Brain microvascular endothelial cell (primary cell): ENCODE measurements around the gene MVK.

Source experiments
- DNase-seq: peaks from one replicate; pipeline ENCODE4 v3.0.0-alpha.2; 2020
- H3K27ac ChIP-seq: fragments of 250-450 bp; sonication (Bioruptor Pico); 2 replicates; pipeline ENCODE4 v1.5.1; 2020; ENCODE audit warnings: mild to moderate bottlenecking, moderate library complexity
- H3K27me3 ChIP-seq: fragments of 250-450 bp; sonication (Bioruptor Pico); replicated peaks from 2 replicates; pipeline ENCODE4 v1.5.1; 2020; ENCODE audit warnings: mild to moderate bottlenecking
- H3K36me3 ChIP-seq: fragments of 250-450 bp; sonication (Bioruptor Pico); replicated peaks from 2 replicates; pipeline ENCODE4 v1.5.1; 2020; ENCODE audit warnings: mild to moderate bottlenecking
- H3K4me3 ChIP-seq: 2 replicates; pipeline ENCODE4 v1.5.1; 2011; ENCODE audit warnings: low read depth, mild to moderate bottlenecking, control low read depth, low read length, moderate library complexity
- CTCF ChIP-seq: IDR thresholded peaks from 2 replicates; pipeline ENCODE4 v1.5.1; 2011; ENCODE audit warnings: low read depth, mild to moderate bottlenecking, moderate library complexity, low read length, control low read depth, inconsistent platforms; ENCODE audit errors: missing control alignments
- in situ Hi-C: cut with HindIII; loops from 2 replicates; pipeline ENCODE4 v1.10.0; 2017; ENCODE audit warnings: low sequenced_read_pairs, low pct_ligation_motif_present

Gene MVK

DNA sequence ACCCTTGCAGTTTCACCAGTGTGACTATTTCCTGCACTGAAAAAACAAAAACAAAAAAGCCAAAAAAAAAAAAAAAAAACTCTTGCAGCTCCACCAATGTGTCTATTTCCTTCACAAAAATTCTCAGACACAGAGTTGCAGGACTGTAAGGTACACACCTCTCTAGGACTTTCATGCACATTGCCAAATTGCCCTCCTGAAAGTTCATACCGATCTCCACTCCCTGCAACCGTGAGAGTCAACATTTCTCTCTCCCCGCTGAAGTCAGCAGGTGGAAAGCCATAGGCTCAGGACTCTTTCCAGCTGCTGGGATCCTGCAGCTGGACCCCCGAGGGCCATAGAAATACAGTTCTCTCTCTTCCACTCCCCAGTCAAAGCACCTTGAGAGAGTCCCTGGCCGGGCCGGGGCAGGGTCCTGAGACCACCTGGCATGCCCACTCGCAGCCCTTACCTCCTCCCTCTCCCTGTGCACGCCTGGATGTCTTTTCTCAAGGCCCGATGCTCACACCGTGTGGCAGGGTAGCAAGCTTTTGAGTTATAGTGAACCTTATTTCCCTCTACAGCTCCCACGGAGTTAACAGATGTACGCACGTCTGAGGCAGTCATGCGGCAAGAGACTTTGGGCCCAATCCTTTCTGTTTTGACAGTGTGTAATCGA, 23.9 kb upstream of the MVK start:
- in situ Hi-C loops = no loop called here

GRCh38 chr12:109550281-109550680, 23.3 kb upstream of the MVK start:
- H3K27me3 ChIP-seq = peaks cover 3% of the 10 kb centered on the region
- no peak for TF ChIP-seq CTCF
- in situ Hi-C loops = no loop called here

More for the DNA sequence above, 23.9 kb upstream of the MVK start:
- no peak for DNase-seq
- no peak for TF ChIP-seq CTCF
- Histone ChIP-seq H3K27ac (no peak overlapping the region), H3K4me3 (no peak overlapping the region), H3K27me3 (peaks cover 1% of the 10 kb centered on the region), H3K36me3 (no peaks in the 10 kb centered on the region)

DNA sequence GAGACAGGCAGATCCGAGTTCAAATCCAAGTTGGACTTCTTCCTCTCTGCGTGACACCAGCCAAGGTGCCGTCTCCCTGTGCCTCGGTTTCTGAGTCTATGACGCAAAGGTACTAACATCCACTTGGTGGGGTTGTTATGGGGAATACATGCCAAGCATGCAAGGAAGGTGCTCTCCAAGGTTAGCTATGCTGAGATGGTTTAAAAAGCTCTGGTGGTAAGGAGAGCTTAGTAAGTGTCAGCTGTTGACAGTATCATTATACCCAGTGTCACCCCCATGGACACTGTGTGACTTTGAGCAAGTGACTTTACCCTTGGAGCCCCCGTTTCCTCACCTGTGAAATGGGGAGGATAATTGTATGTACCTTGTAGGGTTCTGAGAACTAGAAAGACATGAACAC, 22.5 kb upstream of the MVK start:
- Histone ChIP-seq H3K27ac (no peak overlapping the region), H3K27me3 (peaks cover 3% of the 10 kb centered on the region), H3K4me3 (no peak overlapping the region), H3K36me3 (no peaks in the 10 kb centered on the region)
- no peak for DNase-seq
- TF ChIP-seq CTCF = no peak
- in situ Hi-C loops = no loop called here

More at GRCh38 chr12:109550281-109550680, 23.3 kb upstream of the MVK start:
- no peak overlapping the region for H3K27ac ChIP-seq
- DNase-seq = no peak
- no peaks in the 10 kb centered on the region for H3K36me3 ChIP-seq
- H3K4me3 ChIP-seq = no peak overlapping the region

DNA sequence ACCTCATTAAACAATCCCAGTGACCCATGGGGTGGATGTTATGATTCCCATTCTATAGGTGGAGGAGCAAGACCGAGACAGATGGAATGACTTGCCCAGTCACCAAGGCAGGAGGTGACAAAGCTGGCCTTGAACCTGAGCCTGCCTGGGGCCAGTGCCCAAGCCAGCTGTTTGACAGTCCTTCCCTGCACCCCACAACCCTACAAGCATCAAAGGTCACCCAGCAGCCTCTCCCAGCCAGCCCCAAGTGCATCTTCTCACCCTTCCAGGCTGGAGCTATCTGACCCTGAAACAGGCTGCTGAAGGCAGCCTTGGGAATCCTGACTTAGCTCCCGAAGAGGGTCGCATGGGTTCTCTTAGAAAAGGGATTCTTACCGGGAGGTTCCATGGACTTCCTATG, 20.6 kb upstream of the MVK start:
- Histone ChIP-seq H3K4me3 (no peak overlapping the region), H3K27ac (no peak overlapping the region), H3K27me3 (peaks cover 3% of the 10 kb centered on the region), H3K36me3 (no peaks in the 10 kb centered on the region)
- no peak for TF ChIP-seq CTCF
- no peak for DNase-seq
- in situ Hi-C loops = no loop called here

- peaks cover 3% of the 10 kb centered on the region for H3K27me3 ChIP-seq
- in situ Hi-C loops = no loop called here
These were observed 20.1 kb upstream of the MVK start for GRCh38 chr12:109553483-109553882.

More at GRCh38 chr12:109553483-109553882, 20.1 kb upstream of the MVK start:
- no peak overlapping the region for H3K4me3 ChIP-seq
- TF ChIP-seq CTCF = no peak
- H3K36me3 ChIP-seq = no peaks in the 10 kb centered on the region
- no peak overlapping the region for H3K27ac ChIP-seq
- no peak for DNase-seq
